ENCODE measurements around the gene DHCR7. TPM values are rescaled to one million over a fixed set of nuclear protein-coding genes. Genes with fewer than 3 reads are reported as not detected.

The DHCR7 gene
- total RNA-seq, 1 donor from 2014 or later = 64.2 TPM

- intact Hi-C loops (cut with DNase I) = no loop called here
- H3K4me3 ChIP-seq = no peak overlapping the region
- no peak for ATAC-seq
- DNase-seq = no peak
- H3K27ac ChIP-seq = no peak overlapping the region
- no peaks in the 10 kb centered on the region for H3K4me1 ChIP-seq
- no peaks in the 10 kb centered on the region for H3K36me3 ChIP-seq
- no peaks in the 10 kb centered on the region for H3K9me3 ChIP-seq
- TF ChIP-seq, protein P1, sequence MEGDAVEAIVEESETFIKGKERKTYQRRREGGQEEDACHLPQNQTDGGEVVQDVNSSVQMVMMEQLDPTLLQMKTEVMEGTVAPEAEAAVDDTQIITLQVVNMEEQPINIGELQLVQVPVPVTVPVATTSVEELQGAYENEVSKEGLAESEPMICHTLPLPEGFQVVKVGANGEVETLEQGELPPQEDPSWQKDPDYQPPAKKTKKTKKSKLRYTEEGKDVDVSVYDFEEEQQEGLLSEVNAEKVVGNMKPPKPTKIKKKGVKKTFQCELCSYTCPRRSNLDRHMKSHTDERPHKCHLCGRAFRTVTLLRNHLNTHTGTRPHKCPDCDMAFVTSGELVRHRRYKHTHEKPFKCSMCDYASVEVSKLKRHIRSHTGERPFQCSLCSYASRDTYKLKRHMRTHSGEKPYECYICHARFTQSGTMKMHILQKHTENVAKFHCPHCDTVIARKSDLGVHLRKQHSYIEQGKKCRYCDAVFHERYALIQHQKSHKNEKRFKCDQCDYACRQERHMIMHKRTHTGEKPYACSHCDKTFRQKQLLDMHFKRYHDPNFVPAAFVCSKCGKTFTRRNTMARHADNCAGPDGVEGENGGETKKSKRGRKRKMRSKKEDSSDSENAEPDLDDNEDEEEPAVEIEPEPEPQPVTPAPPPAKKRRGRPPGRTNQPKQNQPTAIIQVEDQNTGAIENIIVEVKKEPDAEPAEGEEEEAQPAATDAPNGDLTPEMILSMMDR (IDR thresholded peaks at IDR 0.05) = no peak
- H3K27me3 ChIP-seq (ENCODE audit: low read depth) = peaks cover 12% of the 10 kb centered on the region
Measured at GRCh38 chr11:71384561-71384960, 63.6 kb downstream of the DHCR7 start.

Small RNA genes within 50 kb of the gene (microRNA-seq; reads per million reads assigned to microRNA genes)
- not detected for gene MIR6754 (ENCODE audit: borderline number of aligned reads)

Other genes with a start within 250 kb of the DHCR7 start
- 59.8 TPM for gene SHANK2, start 195.8 kb downstream of the DHCR7 start, total RNA-seq
- gene NADSYN1, start 4.8 kb upstream of the DHCR7 start, total RNA-seq = 95.0 TPM
- not detected for gene KRTAP5-7, start 78.9 kb upstream of the DHCR7 start, total RNA-seq
- not detected for gene KRTAP5-8, start 89.6 kb upstream of the DHCR7 start, total RNA-seq
- not detected for gene KRTAP5-9, start 100.0 kb upstream of the DHCR7 start, total RNA-seq
- not detected for gene KRTAP5-10, start 117.2 kb upstream of the DHCR7 start, total RNA-seq
- not detected for gene KRTAP5-11, start 134.5 kb upstream of the DHCR7 start, total RNA-seq